SK-N-MC (cell line): Measurements from ENCODE around the gene RNU7-1.

Experiments
- DNase-seq: peaks from one replicate; pipeline ENCODE4 v3.0.0-alpha.2; 2011; ENCODE audit warnings: low read depth, low spot score
- H3K27ac ChIP-seq: fragments of 200-600 bp; sonication (generic); 2 replicates; pipeline ENCODE4 v1.5.1; 2016; ENCODE audit warnings: mixed run types
- H3K36me3 ChIP-seq: fragments of 200-600 bp; sonication (generic); 2 replicates; pipeline ENCODE4 v1.6.1; 2017; ENCODE audit warnings: antibody characterized with exemption, low read length, mixed read lengths; ENCODE audit not compliant: insufficient read depth
- H3K4me3 ChIP-seq: fragments of 200-600 bp; sonication (generic); 2 replicates; pipeline ENCODE4 v1.5.1; 2016
- H3K9ac ChIP-seq: fragments of 200-600 bp; sonication (generic); 2 replicates; pipeline ENCODE4 v1.8.0; 2017; ENCODE audit warnings: mixed run types, mixed read lengths; ENCODE audit not compliant: insufficient read length
- H3K9me3 ChIP-seq: fragments of 200-600 bp; sonication (generic); 2 replicates; pipeline ENCODE4 v1.6.1; 2017; ENCODE audit warnings: low read depth, mild to moderate bottlenecking, antibody characterized with exemption, low read length, moderate library complexity, mixed read lengths
- EZH2 ChIP-seq: fragments of 200-600 bp; sonication (generic); IDR thresholded peaks from one replicate; pipeline ENCODE4 v1.6.1; 2017; ENCODE audit warnings: antibody characterized with exemption
- FOXP2 ChIP-seq: optimal IDR thresholded peaks from 2 replicates; pipeline ENCODE3; 2011; ENCODE audit warnings: mild to moderate bottlenecking, moderate library complexity; ENCODE audit not compliant: insufficient read depth; ENCODE audit errors: extremely low read length, control extremely low read depth
- POLR2AphosphoS5 ChIP-seq: IDR thresholded peaks from 2 replicates; pipeline ENCODE4 v1.6.1; 2012; ENCODE audit warnings: mild to moderate bottlenecking, low read depth, low read length, borderline replicate concordance

RNU7-1 gene

GRCh38 chr12:6925540-6926279 lies 17.9 kb upstream of the RNU7-1 start:
- H3K9ac ChIP-seq: peak overlapping the region; percentile 63
- no peaks in the 10 kb centered on the region; the same call in 1 of the 2 replicates for H3K36me3 ChIP-seq

GRCh38 chr12:6927379-6928021 lies 16.1 kb upstream of the RNU7-1 start, which contains the start of gene ATN1:
Gene ATN1 (plus strand): TSS chr12:6927959. CDS start chr12:6934002, 6,043 bp downstream.
- peaks cover 9% of the 10 kb centered on the region for H3K36me3 ChIP-seq
- peak within 1 kb of the TSS; percentile 98 for H3K27ac ChIP-seq
- H3K9ac ChIP-seq: peak within 1 kb of the TSS; percentile 93
- no peak for DNase-seq
- H3K4me3 ChIP-seq: peak within 1 kb of the TSS; percentile 94
- H3K9me3 ChIP-seq: no peaks in the 10 kb centered on the region
- TF ChIP-seq FOXP2: no peak
- peak; percentile 68; the same call in 1 of the 2 replicates for TF ChIP-seq POLR2AphosphoS5

More at GRCh38 chr12:6925540-6926279, 17.9 kb upstream of the RNU7-1 start:
- peak overlapping the region; percentile 71 for H3K4me3 ChIP-seq
- TF ChIP-seq EZH2 (no peak), FOXP2 (no peak), POLR2AphosphoS5 (peak; percentile 56)
- H3K27ac ChIP-seq: peak overlapping the region; percentile 98
- no peak for DNase-seq
- no peaks in the 10 kb centered on the region for H3K9me3 ChIP-seq

GRCh38 chr12:6928022-6928702 lies 15.5 kb upstream of the RNU7-1 start:
- Histone ChIP-seq H3K4me3 (peak overlapping the region; percentile 94), H3K9me3 (no peaks in the 10 kb centered on the region), H3K9ac (peak overlapping the region; percentile 93), H3K27ac (peak overlapping the region; percentile 63; the same call in 1 of the 2 replicates), H3K36me3 (peaks cover 14% of the 10 kb centered on the region)
- DNase-seq: no peak
- TF ChIP-seq EZH2: no peak
- TF ChIP-seq FOXP2: no peak
- no peak for TF ChIP-seq POLR2AphosphoS5

GRCh38 chr12:6928703-6929407 lies 14.8 kb upstream of the RNU7-1 start:
- Histone ChIP-seq H3K36me3 (peaks cover 20% of the 10 kb centered on the region), H3K9me3 (no peaks in the 10 kb centered on the region), H3K9ac (peak overlapping the region; percentile 93), H3K4me3 (peak overlapping the region; percentile 94), H3K27ac (peak overlapping the region; percentile 63; the same call in 1 of the 2 replicates)
- TF ChIP-seq FOXP2 (no peak), EZH2 (no peak), POLR2AphosphoS5 (no peak)
- DNase-seq: no peak

- no peak for DNase-seq
- H3K9me3 ChIP-seq: no peaks in the 10 kb centered on the region
- peak overlapping the region; percentile 27; the same call in 1 of the 2 replicates for H3K27ac ChIP-seq
- H3K9ac ChIP-seq: peak overlapping the region; percentile 93
- H3K36me3 ChIP-seq: peaks cover 28% of the 10 kb centered on the region
- TF ChIP-seq FOXP2 (no peak), EZH2 (no peak), POLR2AphosphoS5 (peak; percentile 34; the same call in 1 of the 2 replicates)
- H3K4me3 ChIP-seq: peak overlapping the region; percentile 94
Observed at GRCh38 chr12:6929466-6930452, 13.9 kb upstream of the RNU7-1 start.

- no peak for DNase-seq
- peak overlapping the region; percentile 4 for H3K27ac ChIP-seq
- TF ChIP-seq POLR2AphosphoS5: no peak
- TF ChIP-seq EZH2: no peak
- TF ChIP-seq FOXP2: no peak
- peak overlapping the region; percentile 17 for H3K9ac ChIP-seq
- peaks cover 46% of the 10 kb centered on the region for H3K36me3 ChIP-seq
- H3K9me3 ChIP-seq: no peaks in the 10 kb centered on the region
- H3K4me3 ChIP-seq: no peak overlapping the region
Observed at GRCh38 chr12:6932766-6933165, 10.8 kb upstream of the RNU7-1 start.

GRCh38 chr12:6934110-6934509 lies 9.5 kb upstream of the RNU7-1 start:
- Histone ChIP-seq H3K9me3 (no peaks in the 10 kb centered on the region), H3K27ac (peak overlapping the region; percentile 69), H3K9ac (no peak overlapping the region), H3K36me3 (peaks cover 50% of the 10 kb centered on the region), H3K4me3 (no peak overlapping the region)
- DNase-seq: no peak
- TF ChIP-seq POLR2AphosphoS5 (no peak), FOXP2 (no peak), EZH2 (no peak)
